ENCODE measurements around the gene DAB2IP.

Gene DAB2IP

GRCh38 chr9:121763561-121764370, 112.3 kb downstream of the DAB2IP start:
- no peak for TF ChIP-seq ZFX (IDR thresholded peaks at IDR 0.05; ENCODE audit: borderline replicate concordance)
- no peak for TF ChIP-seq CTCF (IDR thresholded peaks at IDR 0.05)
- no peak overlapping the region for H3K27ac ChIP-seq

- no peak for TF ChIP-seq ZFX (IDR thresholded peaks at IDR 0.05; ENCODE audit: borderline replicate concordance)
- TF ChIP-seq CTCF (IDR thresholded peaks at IDR 0.05): no peak
- no peak overlapping the region for H3K27ac ChIP-seq
Observed at GRCh38 chr9:121764371-121764730, 112.9 kb downstream of the DAB2IP start.

DNA sequence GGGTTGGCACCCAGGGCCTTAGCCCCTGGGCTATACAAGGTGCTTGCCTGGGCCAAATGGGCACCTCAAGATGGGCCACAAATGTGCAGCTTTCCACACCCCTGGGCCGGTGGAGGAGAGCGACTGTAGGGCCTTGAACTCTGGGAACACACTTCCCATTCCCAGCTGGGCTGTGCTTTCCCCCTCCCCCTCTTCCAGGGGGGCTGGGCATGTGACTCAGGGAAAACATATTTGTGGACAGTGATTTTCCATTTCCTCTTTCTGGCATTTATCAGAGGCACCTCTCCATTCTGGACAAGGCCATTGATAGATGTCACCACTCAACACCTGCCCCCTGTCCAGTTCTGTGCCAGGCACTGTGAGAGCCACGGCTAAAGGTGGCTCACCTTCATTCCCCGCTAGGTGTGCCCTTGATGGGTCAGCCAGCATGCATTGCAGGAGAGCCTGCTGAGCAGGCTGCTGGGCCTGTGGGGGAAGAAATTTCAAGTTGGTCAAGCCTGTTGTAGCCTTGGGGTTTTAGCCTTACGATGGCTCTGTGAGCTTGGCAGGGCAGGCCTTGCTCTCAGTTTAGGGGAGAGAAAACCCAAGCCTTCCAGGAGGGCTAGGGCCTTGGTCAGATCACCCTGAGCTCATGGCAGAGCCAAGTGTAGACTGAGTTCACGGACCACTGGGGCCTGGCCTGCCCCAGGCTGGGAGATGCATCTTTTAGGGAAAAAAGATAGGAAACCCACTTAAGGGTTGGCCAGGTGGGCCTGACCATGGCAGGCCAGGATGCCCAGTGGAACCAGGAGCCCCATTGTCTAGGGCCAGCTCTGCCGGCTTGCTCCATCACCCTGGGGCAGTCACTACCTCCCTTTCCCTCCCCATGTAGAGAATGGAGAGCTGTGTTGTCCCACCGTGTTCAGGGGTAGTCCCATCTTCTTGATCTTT, 113.9 kb downstream of the DAB2IP start:
- no peak for TF ChIP-seq ZFX (IDR thresholded peaks at IDR 0.05; ENCODE audit: borderline replicate concordance)
- TF ChIP-seq CTCF (IDR thresholded peaks at IDR 0.05): no peak
- no peak overlapping the region for H3K27ac ChIP-seq

GRCh38 chr9:121766081-121766683, 114.7 kb downstream of the DAB2IP start:
- no peak overlapping the region for H3K27ac ChIP-seq
- no peak for TF ChIP-seq ZFX (IDR thresholded peaks at IDR 0.05; ENCODE audit: borderline replicate concordance)
- TF ChIP-seq CTCF (IDR thresholded peaks at IDR 0.05): no peak

- H3K27ac ChIP-seq: no peak overlapping the region
- no peak for TF ChIP-seq ZFX (IDR thresholded peaks at IDR 0.05; ENCODE audit: borderline replicate concordance)
- TF ChIP-seq CTCF (IDR thresholded peaks at IDR 0.05): no peak
Observed at GRCh38 chr9:121767171-121767769, 115.8 kb downstream of the DAB2IP start.

DNA sequence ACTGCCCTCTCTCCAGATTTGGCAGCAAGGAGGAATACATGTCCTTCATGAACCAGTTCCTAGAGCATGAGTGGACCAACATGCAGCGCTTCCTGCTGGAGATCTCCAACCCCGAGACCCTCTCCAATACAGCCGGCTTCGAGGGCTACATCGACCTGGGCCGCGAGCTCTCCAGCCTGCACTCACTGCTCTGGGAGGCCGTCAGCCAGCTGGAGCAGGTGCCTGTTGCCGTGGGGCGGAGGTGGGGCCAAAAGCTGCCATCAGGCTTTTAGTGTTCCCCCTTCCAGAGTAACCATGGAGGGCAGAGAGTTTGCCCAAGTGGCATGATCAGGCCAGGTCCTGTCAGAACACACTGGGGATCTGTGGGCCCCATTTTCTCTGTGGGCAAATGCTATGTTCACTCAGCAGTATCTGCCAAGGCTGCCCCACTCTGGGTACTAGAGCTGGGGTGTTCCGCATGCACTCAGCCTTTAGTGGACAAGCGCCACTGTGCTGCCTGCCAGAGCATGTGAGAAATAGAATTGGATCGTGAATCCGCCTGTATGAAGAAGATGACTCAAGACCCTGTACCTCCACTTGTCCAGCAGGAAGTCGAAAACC, 117.1 kb downstream of the DAB2IP start:
- TF ChIP-seq ZFX (IDR thresholded peaks at IDR 0.05; ENCODE audit: borderline replicate concordance) (no peak), CTCF (IDR thresholded peaks at IDR 0.05) (no peak)
- no peak overlapping the region for H3K27ac ChIP-seq
